ENCODE measurements around the gene NONO. TPM values are rescaled to one million over a fixed set of nuclear protein-coding genes. Genes with fewer than 3 reads are reported as not detected.

NONO gene
- total RNA-seq, 2 experiments from 2014 or later, result 488 to 500 TPM

Other genes with a start within 250 kb of the NONO start
- gene SNX12, start 215.3 kb upstream of the NONO start, total RNA-seq, result 10 to 100 TPM; 23.9 to 27.1 TPM
- gene FOXO4, start 187.8 kb upstream of the NONO start, total RNA-seq, result 10 to 100 TPM; 24.1 to 32.6 TPM
- gene CXorf65, start 176.9 kb upstream of the NONO start, total RNA-seq, result 10 to 100 TPM; 51.0 to 57.6 TPM
- 100 to 1,000 TPM; 166 to 197 TPM for gene IL2RG, start 172.1 kb upstream of the NONO start, total RNA-seq
- 10 to 100 TPM; 54.5 to 57.4 TPM for gene MED12, start 165.0 kb upstream of the NONO start, total RNA-seq
- gene NLGN3, start 138.8 kb upstream of the NONO start, total RNA-seq, result 1 to 10 TPM; 4.6 to 5.0 TPM
- not detected for gene GJB1, start 60.4 kb upstream of the NONO start, total RNA-seq
- 10 to 100 TPM; 12.2 to 13.2 TPM for gene ZMYM3, start 29.5 kb upstream of the NONO start, total RNA-seq
- 1 to 10 TPM; 2.2 TPM for gene ITGB1BP2, start 18.1 kb downstream of the NONO start, total RNA-seq
- 10 to 100 TPM; 48.2 to 61.3 TPM for gene TAF1, start 82.7 kb downstream of the NONO start, total RNA-seq
- 100 to 1,000 TPM; 295 to 297 TPM for gene OGT, start 249.5 kb downstream of the NONO start, total RNA-seq